Loucy (cell line): ENCODE data around the gene PLXNA2.

Experiments used
- H2AFZ ChIP-seq: fragments of 200-600 bp; sonication (generic); 2 replicates; pipeline ENCODE4 v1.6.0; 2016; ENCODE audit warnings: antibody characterized with exemption, mild to moderate bottlenecking, low read length, moderate library complexity
- H3F3A ChIP-seq: fragments of 200-600 bp; 2 replicates; pipeline ENCODE4 v1.6.0; 2016; ENCODE audit warnings: antibody characterized with exemption, low read depth, mild to moderate bottlenecking
- H3K27me3 ChIP-seq: fragments of 200-600 bp; sonication (generic); 2 replicates; pipeline ENCODE4 v1.6.1; 2014; ENCODE audit warnings: low read length, mild to moderate bottlenecking; ENCODE audit not compliant: insufficient read depth, poor library complexity, severe bottlenecking
- H3K36me3 ChIP-seq: fragments of 200-600 bp; sonication (generic); 2 replicates; pipeline ENCODE4 v1.6.1; 2016; ENCODE audit warnings: low read length; ENCODE audit not compliant: insufficient read depth
- H3K4me1 ChIP-seq: fragments of 200-600 bp; sonication (generic); 2 replicates; pipeline ENCODE4 v1.5.1; 2014; ENCODE audit warnings: low read length, mild to moderate bottlenecking; ENCODE audit not compliant: insufficient read depth, poor library complexity, severe bottlenecking
- H3K4me2 ChIP-seq: fragments of 200-600 bp; sonication (generic); 2 replicates; pipeline ENCODE4 v1.6.0; 2014; ENCODE audit warnings: antibody characterized with exemption, low read length, low read depth, mild to moderate bottlenecking; ENCODE audit not compliant: poor library complexity, severe bottlenecking
- H3K4me3 ChIP-seq: fragments of 200-600 bp; sonication (generic); 2 replicates; pipeline ENCODE4 v1.5.1; 2014; ENCODE audit warnings: low read length, mild to moderate bottlenecking, mixed read lengths; ENCODE audit not compliant: poor library complexity, severe bottlenecking
- H3K79me2 ChIP-seq: fragments of 200-600 bp; sonication (generic); 2 replicates; pipeline ENCODE4 v1.6.1; 2014; ENCODE audit warnings: low read length; ENCODE audit not compliant: insufficient read depth
- H3K9ac ChIP-seq: fragments of 200-600 bp; sonication (generic); 2 replicates; pipeline ENCODE4 v1.6.0; 2014; ENCODE audit warnings: mild to moderate bottlenecking, low read depth, low read length, moderate library complexity; ENCODE audit not compliant: poor library complexity, severe bottlenecking
- H3K9me2 ChIP-seq: fragments of 200-600 bp; sonication (generic); replicated peaks from 2 replicates; pipeline ENCODE4 v1.6.1; 2016; ENCODE audit warnings: low read depth, low read length, mixed read lengths
- H3K9me3 ChIP-seq: fragments of 200-600 bp; sonication (generic); 2 replicates; pipeline ENCODE4 v1.6.1; 2014; ENCODE audit warnings: mild to moderate bottlenecking, antibody characterized with exemption, low read length, low read depth; ENCODE audit not compliant: insufficient read depth
- H4K20me1 ChIP-seq: fragments of 200-600 bp; sonication (generic); 2 replicates; pipeline ENCODE4 v1.6.0; 2014; ENCODE audit warnings: antibody characterized with exemption, low read length, mild to moderate bottlenecking; ENCODE audit not compliant: insufficient read depth, poor library complexity, severe bottlenecking
- CTCF ChIP-seq: fragments of 200-600 bp; sonication (generic); conservative IDR thresholded peaks from 2 replicates; pipeline ENCODE4 v1.5.1; 2014; ENCODE audit warnings: mild to moderate bottlenecking, antibody characterized with exemption, low read length
- EZH2phosphoT487 ChIP-seq: fragments of 200-600 bp; IDR thresholded peaks from 2 replicates; pipeline ENCODE4 v1.6.1; 2018; ENCODE audit warnings: antibody characterized with exemption, mild to moderate bottlenecking, moderate library complexity, borderline replicate concordance

Gene PLXNA2

GRCh38 chr1:208090388-208091301 lies 153.5 kb downstream of the PLXNA2 start:
- Histone ChIP-seq H3K4me2 (no peak overlapping the region), H3K4me1 (peaks cover 15% of the 10 kb centered on the region), H3K9me3 (no peaks in the 10 kb centered on the region), H3K27me3 (no peaks in the 10 kb centered on the region), H3K9me2 (no peaks in the 10 kb centered on the region), H3K4me3 (no peak overlapping the region), H3K79me2 (no peaks in the 10 kb centered on the region), H3F3A (no peaks in the 10 kb centered on the region), H3K36me3 (no peaks in the 10 kb centered on the region), H3K9ac (no peak overlapping the region), H4K20me1 (no peaks in the 10 kb centered on the region), H2AFZ (no peak overlapping the region)
- TF ChIP-seq CTCF, result no peak
- TF ChIP-seq EZH2phosphoT487, result no peak

- H4K20me1 ChIP-seq, result no peaks in the 10 kb centered on the region
- H3K4me3 ChIP-seq, result no peak overlapping the region
Observed at GRCh38 chr1:208089761-208090370, 154.3 kb downstream of the PLXNA2 start.

GRCh38 chr1:208089149-208089548 lies 155.0 kb downstream of the PLXNA2 start:
- H3K4me1 ChIP-seq, result peaks cover 15% of the 10 kb centered on the region
- no peaks in the 10 kb centered on the region for H3K36me3 ChIP-seq
- H2AFZ ChIP-seq, result no peak overlapping the region
- no peaks in the 10 kb centered on the region for H3F3A ChIP-seq
- H3K9ac ChIP-seq, result no peak overlapping the region
- H3K9me3 ChIP-seq, result no peaks in the 10 kb centered on the region
- no peak overlapping the region for H3K4me2 ChIP-seq
- H4K20me1 ChIP-seq, result no peaks in the 10 kb centered on the region
- TF ChIP-seq EZH2phosphoT487, result no peak
- no peak for TF ChIP-seq CTCF
- no peaks in the 10 kb centered on the region for H3K9me2 ChIP-seq
- H3K79me2 ChIP-seq, result no peaks in the 10 kb centered on the region
- no peaks in the 10 kb centered on the region for H3K27me3 ChIP-seq
- no peak overlapping the region for H3K4me3 ChIP-seq

More at GRCh38 chr1:208089761-208090370, 154.3 kb downstream of the PLXNA2 start:
- Histone ChIP-seq H3K9ac (no peak overlapping the region), H2AFZ (no peak overlapping the region), H3K36me3 (no peaks in the 10 kb centered on the region), H3K4me1 (peaks cover 15% of the 10 kb centered on the region), H3K9me2 (no peaks in the 10 kb centered on the region), H3K9me3 (no peaks in the 10 kb centered on the region), H3F3A (no peaks in the 10 kb centered on the region), H3K27me3 (no peaks in the 10 kb centered on the region), H3K4me2 (no peak overlapping the region), H3K79me2 (no peaks in the 10 kb centered on the region)
- TF ChIP-seq CTCF (no peak), EZH2phosphoT487 (no peak)
